HG03432 (cell line): ENCODE results near the gene YPEL5.

Experiments
- ATAC-seq: cut with Tn5 transposase; IDR thresholded peaks from one replicate; pipeline ENCODE4 v1.9.1; 2021; ENCODE audit warnings: mild to moderate bottlenecking, moderate library complexity; ENCODE audit not compliant: unreplicated experiment

YPEL5 gene

DNA sequence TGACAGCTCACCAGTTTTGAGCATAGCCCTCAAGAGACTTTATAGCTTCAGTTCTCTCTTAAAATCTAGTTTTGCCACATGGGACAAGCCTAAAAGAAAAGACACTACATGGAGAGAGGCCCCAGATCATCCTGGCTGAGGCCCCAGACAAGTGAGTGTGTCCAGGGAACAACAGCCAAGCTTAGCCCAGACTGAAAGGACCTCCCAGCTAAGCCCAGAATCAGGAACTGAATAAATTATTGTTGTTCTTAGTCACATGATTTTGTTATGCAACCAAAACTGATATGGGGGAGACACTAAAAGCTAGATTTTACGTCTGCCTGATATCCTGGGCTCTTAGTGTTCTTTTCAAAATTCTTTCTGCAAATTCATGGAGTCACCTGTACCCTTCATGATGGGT, 55.2 kb downstream of the YPEL5 start:
- ATAC-seq: no peak

DNA sequence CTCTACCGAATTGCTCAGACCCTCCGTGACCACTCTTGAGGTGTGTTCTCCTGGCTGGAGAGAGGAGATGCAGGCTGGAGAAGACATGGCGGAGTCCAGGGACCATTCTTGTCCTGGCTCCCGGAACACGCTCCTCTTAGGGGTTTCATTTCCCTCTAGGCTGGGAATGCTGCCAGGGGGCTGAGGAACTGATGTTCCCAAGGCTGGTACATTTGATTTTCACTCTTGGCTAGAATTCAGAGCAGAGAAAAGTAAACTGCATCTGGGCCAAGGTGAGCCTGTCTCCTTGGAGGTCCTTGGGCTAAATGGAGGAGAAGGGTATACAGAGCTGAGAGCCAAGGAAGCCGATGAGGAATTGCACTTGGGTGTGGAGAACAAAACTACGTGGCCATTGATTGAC, 56.3 kb downstream of the YPEL5 start:
- ATAC-seq: no peak

- ATAC-seq: no peak
Measured at GRCh38 chr2:30204281-30204680, 57.5 kb downstream of the YPEL5 start.

DNA sequence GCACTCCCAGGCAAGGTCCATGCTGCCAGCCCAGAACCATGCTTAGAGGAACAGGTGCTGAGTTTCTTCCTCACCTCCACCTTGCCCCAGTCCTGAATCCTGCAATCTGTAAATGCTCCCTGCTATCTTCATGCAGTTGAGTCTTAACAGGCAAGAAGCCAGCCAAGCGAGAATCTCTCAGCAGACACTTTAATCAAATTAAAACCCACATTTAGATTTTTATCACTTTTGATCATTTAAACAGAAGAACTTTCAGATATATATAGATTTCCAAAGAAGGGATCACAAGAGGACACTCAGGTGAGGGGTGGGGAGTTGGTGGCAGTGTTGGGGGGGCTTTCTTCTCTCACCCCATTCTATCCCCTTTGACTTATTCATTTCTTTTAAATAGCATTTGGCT, 58.6 kb downstream of the YPEL5 start:
- ATAC-seq: no peak

GRCh38 chr2:30206461-30207430, 59.9 kb downstream of the YPEL5 start:
- ATAC-seq: no peak

GRCh38 chr2:30208453-30208852, 61.6 kb downstream of the YPEL5 start:
- no peak for ATAC-seq

GRCh38 chr2:30209227-30209626, 62.4 kb downstream of the YPEL5 start:
- ATAC-seq: no peak
